Measurements from ENCODE around the gene GDF11.

- TF ChIP-seq POLR2A (IDR thresholded peaks at IDR 0.05; ENCODE audit: extremely low read depth, insufficient read length), result no peak
- TF ChIP-seq, protein P1, sequence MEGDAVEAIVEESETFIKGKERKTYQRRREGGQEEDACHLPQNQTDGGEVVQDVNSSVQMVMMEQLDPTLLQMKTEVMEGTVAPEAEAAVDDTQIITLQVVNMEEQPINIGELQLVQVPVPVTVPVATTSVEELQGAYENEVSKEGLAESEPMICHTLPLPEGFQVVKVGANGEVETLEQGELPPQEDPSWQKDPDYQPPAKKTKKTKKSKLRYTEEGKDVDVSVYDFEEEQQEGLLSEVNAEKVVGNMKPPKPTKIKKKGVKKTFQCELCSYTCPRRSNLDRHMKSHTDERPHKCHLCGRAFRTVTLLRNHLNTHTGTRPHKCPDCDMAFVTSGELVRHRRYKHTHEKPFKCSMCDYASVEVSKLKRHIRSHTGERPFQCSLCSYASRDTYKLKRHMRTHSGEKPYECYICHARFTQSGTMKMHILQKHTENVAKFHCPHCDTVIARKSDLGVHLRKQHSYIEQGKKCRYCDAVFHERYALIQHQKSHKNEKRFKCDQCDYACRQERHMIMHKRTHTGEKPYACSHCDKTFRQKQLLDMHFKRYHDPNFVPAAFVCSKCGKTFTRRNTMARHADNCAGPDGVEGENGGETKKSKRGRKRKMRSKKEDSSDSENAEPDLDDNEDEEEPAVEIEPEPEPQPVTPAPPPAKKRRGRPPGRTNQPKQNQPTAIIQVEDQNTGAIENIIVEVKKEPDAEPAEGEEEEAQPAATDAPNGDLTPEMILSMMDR (IDR thresholded peaks at IDR 0.05; ENCODE audit: low read depth, low read length), result no peak
- TF ChIP-seq MAX (IDR thresholded peaks at IDR 0.05; ENCODE audit: low read depth, low read length), result no peak
- TF ChIP-seq MYC (IDR thresholded peaks at IDR 0.05; ENCODE audit: low read depth, low read length), result no peak
Observed at GRCh38 chr12:55765736-55766290, 22.9 kb downstream of the GDF11 start.

All from NB4 (cell line).